Fibroblast of the aortic adventitia (primary cell): Measurements from ENCODE around the gene IGF1R. TPM values are rescaled to one million over a fixed set of nuclear protein-coding genes. Genes with fewer than 3 reads are reported as not detected.
"Not testable (repeated sequence)": the region's sequence is repeated elsewhere in the genome, so short reads cannot be mapped to it uniquely, and the experiment has no call there.

Experiments used
- DNase-seq: peaks from one replicate; pipeline ENCODE4 v3.0.0-alpha.2; 2010; ENCODE audit warnings: low read depth
- H3K4me3 ChIP-seq: 2 replicates; pipeline ENCODE4 v1.5.1; 2011; ENCODE audit warnings: low read depth, mild to moderate bottlenecking, control low read depth, low read length, moderate library complexity
- CTCF ChIP-seq: IDR thresholded peaks from 2 replicates; pipeline ENCODE4 v1.5.1; 2011; ENCODE audit warnings: mild to moderate bottlenecking, low read length, control low read depth, inconsistent platforms; ENCODE audit not compliant: insufficient read depth
- total RNA-seq: library from RNA; depleted of rRNA; stranded (reverse); fragments of >200 nt; gene quantifications from 2 replicates; pipeline ENCODE4 v1.2.3, GENCODE V29; 2012; ENCODE audit warnings: low replicate concordance

Gene IGF1R
- total RNA-seq, 1 donor = 45.6 TPM

- no peak overlapping the region for H3K4me3 ChIP-seq
- no peak for TF ChIP-seq CTCF
- no peak for DNase-seq
Observed at GRCh38 chr15:98999233-98999632, 350.9 kb downstream of the IGF1R start.

GRCh38 chr15:99002226-99002625, 353.9 kb downstream of the IGF1R start:
- no peak for TF ChIP-seq CTCF
- no peak overlapping the region for H3K4me3 ChIP-seq
- no peak for DNase-seq

- DNase-seq = not testable (repeated sequence)
Observed at GRCh38 chr15:99003317-99003716, 355.0 kb downstream of the IGF1R start.

GRCh38 chr15:99004998-99005974, 356.9 kb downstream of the IGF1R start:
- not testable (repeated sequence) for DNase-seq, H3K4me3 ChIP-seq

More at GRCh38 chr15:99003317-99003716, 355.0 kb downstream of the IGF1R start:
- not testable (repeated sequence) for H3K4me3 ChIP-seq

- H3K4me3 ChIP-seq = no peak overlapping the region
- DNase-seq = no peak
- no peak for TF ChIP-seq CTCF
Observed at GRCh38 chr15:99006146-99006545, 357.8 kb downstream of the IGF1R start.

- no peak for DNase-seq
- no peak overlapping the region for H3K4me3 ChIP-seq
- TF ChIP-seq CTCF = no peak
Observed at GRCh38 chr15:99006904-99007495, 358.7 kb downstream of the IGF1R start.

GRCh38 chr15:99009741-99010330, 361.5 kb downstream of the IGF1R start:
- DNase-seq = no peak
- no peak overlapping the region for H3K4me3 ChIP-seq
- no peak for TF ChIP-seq CTCF
